GM23248 (cell line): Measurements from ENCODE around the gene KCNC1. TPM values are rescaled to one million over a fixed set of nuclear protein-coding genes. Genes with fewer than 3 reads are reported as not detected.

ENCODE experiments used
- DNase-seq: peaks from one replicate; pipeline ENCODE4 v3.0.0-alpha.2; 2015
- H2AFZ ChIP-seq: fragments of 200-600 bp; sonication (generic); 2 replicates; pipeline ENCODE4 v1.6.1; 2016; ENCODE audit warnings: antibody characterized with exemption
- H3F3A ChIP-seq: fragments of 200-600 bp; sonication (generic); 2 replicates; pipeline ENCODE4 v1.6.1; 2016; ENCODE audit warnings: mild to moderate bottlenecking, antibody characterized with exemption, mixed run types; ENCODE audit not compliant: insufficient read depth
- H3K27ac ChIP-seq: fragments of 200-600 bp; sonication (generic); 2 replicates; pipeline ENCODE4 v1.5.1; 2016; ENCODE audit warnings: mild to moderate bottlenecking
- H3K27me3 ChIP-seq: fragments of 200-600 bp; sonication (generic); replicated peaks from 2 replicates; pipeline ENCODE4 v1.6.1; 2016; ENCODE audit warnings: mild to moderate bottlenecking; ENCODE audit not compliant: insufficient read depth
- H3K36me3 ChIP-seq: fragments of 200-600 bp; sonication (generic); 2 replicates; pipeline ENCODE4 v1.6.1; 2016; ENCODE audit warnings: low read depth, mild to moderate bottlenecking
- H3K4me1 ChIP-seq: fragments of 200-600 bp; sonication (generic); 2 replicates; pipeline ENCODE4 v1.6.1; 2016; ENCODE audit warnings: mild to moderate bottlenecking; ENCODE audit not compliant: insufficient read depth
- H3K4me2 ChIP-seq: fragments of 200-600 bp; sonication (generic); one replicate; pipeline ENCODE4 v1.6.1; 2016; ENCODE audit warnings: mild to moderate bottlenecking; ENCODE audit not compliant: unreplicated experiment
- H3K4me3 ChIP-seq: fragments of 200-600 bp; sonication (generic); 2 replicates; pipeline ENCODE4 v1.5.1; 2016; ENCODE audit warnings: mild to moderate bottlenecking
- H3K79me2 ChIP-seq: fragments of 200-600 bp; sonication (generic); 2 replicates; pipeline ENCODE4 v1.6.1; 2016; ENCODE audit warnings: mild to moderate bottlenecking; ENCODE audit not compliant: insufficient read depth
- H3K9ac ChIP-seq: fragments of 200-600 bp; sonication (generic); 2 replicates; pipeline ENCODE4 v1.6.1; 2016; ENCODE audit warnings: mild to moderate bottlenecking
- H3K9me2 ChIP-seq: fragments of 200-600 bp; sonication (generic); 2 replicates; pipeline ENCODE4 v1.6.1; 2016; ENCODE audit warnings: mixed run types, mild to moderate bottlenecking, moderate library complexity; ENCODE audit not compliant: insufficient read depth
- H3K9me3 ChIP-seq: fragments of 200-600 bp; sonication (generic); one replicate; pipeline ENCODE4 v1.6.1; 2017; ENCODE audit warnings: low read depth
- H4K20me1 ChIP-seq: fragments of 200-600 bp; sonication (generic); 2 replicates; pipeline ENCODE4 v1.6.0; 2016; ENCODE audit not compliant: insufficient read depth
- EZH2 ChIP-seq: fragments of 200-600 bp; sonication (generic); IDR thresholded peaks from 2 replicates; pipeline ENCODE4 v1.6.1; 2018; ENCODE audit warnings: antibody characterized with exemption, mild to moderate bottlenecking; ENCODE audit not compliant: insufficient read depth, poor library complexity, severe bottlenecking
- EZH2phosphoT487 ChIP-seq: fragments of 200-600 bp; sonication (generic); IDR thresholded peaks from 2 replicates; pipeline ENCODE4 v1.6.1; 2018; ENCODE audit warnings: antibody characterized with exemption, moderate library complexity, mild to moderate bottlenecking, low read depth; ENCODE audit not compliant: insufficient read depth
- WGBS, 2 experiments: methylation state at CpG; one replicate each; pipeline ENCODE4 v1.1.6; 2015 to 2017; ENCODE audit warnings: low lambda C conversion rate in 2 of 2, low coverage in 1 of 2; ENCODE audit errors: missing lambda C conversion rate in 2 of 2; 5-methylcytosine and 5-hydroxymethylcytosine counted together
- in situ Hi-C: fragments of 300-500 bp; cut with MboI; formaldehyde crosslinking; loops from 2 replicates; pipeline ENCODE4 v1.15.0; 2020
- polyA plus RNA-seq: library from polyadenylated mRNA; unstranded; fragments of >200 nt; fragmentation: Nextera tagmentation; extraction: Ambion mirVana; gene quantifications from 2 replicates; pipeline ENCODE4 v1.2.1, GENCODE V29; 2016
- total RNA-seq: library from RNA; depleted of rRNA; stranded (reverse); fragments of >200 nt; shearing (Covaris generic); gene quantifications from 2 replicates; pipeline ENCODE4 v1.2.3, GENCODE V29; 2014

KCNC1 gene
- total and polyA plus RNA-seq, 2 experiments from 2014 or later: not detected

DNA sequence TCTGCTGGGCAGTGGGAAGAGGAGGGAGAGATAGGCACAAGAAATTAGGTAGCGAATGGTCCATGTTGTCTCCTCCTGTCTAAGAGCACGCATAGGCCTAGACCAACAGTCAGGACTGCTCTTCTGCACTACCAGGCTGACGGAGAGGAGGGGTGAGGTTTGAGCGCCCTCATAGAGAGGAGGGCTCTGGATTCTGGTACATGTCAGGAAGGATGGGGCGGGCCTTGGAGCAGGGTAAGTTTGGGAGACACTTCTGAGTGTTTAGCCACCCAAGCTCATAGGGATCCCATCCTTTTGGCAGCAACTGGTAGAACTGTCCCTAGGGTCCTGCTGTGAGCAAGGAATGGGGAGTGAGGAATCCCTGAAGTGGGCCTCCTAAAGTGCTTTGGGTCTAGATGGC, 60.4 kb downstream of the KCNC1 start:
- no peak for DNase-seq
- no peaks in the 10 kb centered on the region for H3K27me3 ChIP-seq
- TF ChIP-seq EZH2phosphoT487 (no peak), EZH2 (no peak)
- peaks cover 11% of the 10 kb centered on the region; the same call in 1 of the 2 replicates for H3K4me1 ChIP-seq
- no peaks in the 10 kb centered on the region for H3F3A ChIP-seq
- WGBS, 2 experiments: 87 to 90% methylated on average over 5 of the region's 5 CpGs
- H3K9me3 ChIP-seq: no peaks in the 10 kb centered on the region
- no peak overlapping the region for H3K4me3 ChIP-seq
- no peaks in the 10 kb centered on the region for H3K36me3 ChIP-seq
- no peaks in the 10 kb centered on the region for H3K79me2 ChIP-seq
- no peaks in the 10 kb centered on the region for H3K9me2 ChIP-seq
- no peak overlapping the region for H3K27ac ChIP-seq
- H4K20me1 ChIP-seq: no peaks in the 10 kb centered on the region
- no peak overlapping the region for H3K9ac ChIP-seq
- H2AFZ ChIP-seq: no peak overlapping the region
- no peak overlapping the region for H3K4me2 ChIP-seq
- in situ Hi-C loops: no loop called here

GRCh38 chr11:17796154-17796553, 61.6 kb downstream of the KCNC1 start:
- WGBS, 2 experiments: 60 to 62% methylated on average over 2 of the region's 2 CpGs
- Histone ChIP-seq H3K36me3 (no peaks in the 10 kb centered on the region), H3K9me2 (no peaks in the 10 kb centered on the region), H3K4me2 (no peak overlapping the region), H3K79me2 (no peaks in the 10 kb centered on the region), H3K27ac (no peak overlapping the region), H3K4me1 (0 out of 2 replicates have a peak, but pooled peaks cover under 1% of the 10 kb centered on the region), H3F3A (no peaks in the 10 kb centered on the region), H4K20me1 (no peaks in the 10 kb centered on the region), H2AFZ (no peak overlapping the region), H3K27me3 (no peaks in the 10 kb centered on the region), H3K9ac (no peak overlapping the region), H3K9me3 (no peaks in the 10 kb centered on the region), H3K4me3 (no peak overlapping the region)
- DNase-seq: no peak
- in situ Hi-C loops: no loop called here
- TF ChIP-seq EZH2phosphoT487 (no peak), EZH2 (no peak)

DNA sequence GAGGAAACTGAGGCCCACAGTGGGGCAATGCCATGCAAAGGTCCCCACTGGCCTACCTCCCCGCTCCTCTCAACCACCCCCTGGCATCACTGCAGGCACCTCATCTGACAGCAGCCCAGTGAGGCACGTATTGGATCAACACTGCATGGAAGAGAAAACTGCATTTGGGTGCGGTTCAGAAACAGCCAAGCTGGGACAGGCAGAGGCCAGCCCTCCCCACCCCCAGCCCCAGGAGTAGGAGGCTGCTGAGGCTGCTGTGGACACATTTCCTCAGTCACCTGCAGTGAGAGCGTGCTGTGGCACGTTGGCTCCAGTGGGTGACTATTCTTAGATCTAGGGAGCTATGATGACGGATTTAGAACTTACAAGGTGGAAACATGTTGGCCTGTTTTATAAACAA, 63.7 kb downstream of the KCNC1 start:
- no peak overlapping the region for H3K4me3 ChIP-seq
- no peak overlapping the region for H3K9ac ChIP-seq
- H3K27ac ChIP-seq: no peak overlapping the region
- no peak overlapping the region for H3K4me2 ChIP-seq
- H4K20me1 ChIP-seq: no peaks in the 10 kb centered on the region
- no peak for DNase-seq
- H3K9me2 ChIP-seq: no peaks in the 10 kb centered on the region
- H3F3A ChIP-seq: no peaks in the 10 kb centered on the region
- no peaks in the 10 kb centered on the region for H3K79me2 ChIP-seq
- no peaks in the 10 kb centered on the region for H3K9me3 ChIP-seq
- H3K36me3 ChIP-seq: no peaks in the 10 kb centered on the region
- TF ChIP-seq EZH2phosphoT487 (no peak), EZH2 (no peak)
- H3K27me3 ChIP-seq: no peaks in the 10 kb centered on the region
- in situ Hi-C loops: no loop called here
- H3K4me1 ChIP-seq: no peaks in the 10 kb centered on the region
- WGBS, 2 experiments: 66 to 73% methylated on average over 6 of the region's 6 CpGs
- no peak overlapping the region for H2AFZ ChIP-seq

GRCh38 chr11:17798716-17799115, 64.1 kb downstream of the KCNC1 start:
- DNase-seq: no peak
- no peaks in the 10 kb centered on the region for H3K36me3 ChIP-seq
- H3F3A ChIP-seq: no peaks in the 10 kb centered on the region
- no peak for TF ChIP-seq EZH2phosphoT487
- no peak for TF ChIP-seq EZH2
- no peak overlapping the region for H3K4me2 ChIP-seq
- H3K4me1 ChIP-seq: no peaks in the 10 kb centered on the region
- no peaks in the 10 kb centered on the region for H4K20me1 ChIP-seq
- no peaks in the 10 kb centered on the region for H3K9me2 ChIP-seq
- H3K4me3 ChIP-seq: no peak overlapping the region
- 83 to 94% methylated on average over 2 to 3 of the region's 3 CpGs for WGBS, 2 experiments
- H3K9ac ChIP-seq: no peak overlapping the region
- no peak overlapping the region for H2AFZ ChIP-seq
- in situ Hi-C loops: no loop called here
- H3K9me3 ChIP-seq: no peaks in the 10 kb centered on the region
- no peak overlapping the region for H3K27ac ChIP-seq
- H3K27me3 ChIP-seq: no peaks in the 10 kb centered on the region
- H3K79me2 ChIP-seq: no peaks in the 10 kb centered on the region

DNA sequence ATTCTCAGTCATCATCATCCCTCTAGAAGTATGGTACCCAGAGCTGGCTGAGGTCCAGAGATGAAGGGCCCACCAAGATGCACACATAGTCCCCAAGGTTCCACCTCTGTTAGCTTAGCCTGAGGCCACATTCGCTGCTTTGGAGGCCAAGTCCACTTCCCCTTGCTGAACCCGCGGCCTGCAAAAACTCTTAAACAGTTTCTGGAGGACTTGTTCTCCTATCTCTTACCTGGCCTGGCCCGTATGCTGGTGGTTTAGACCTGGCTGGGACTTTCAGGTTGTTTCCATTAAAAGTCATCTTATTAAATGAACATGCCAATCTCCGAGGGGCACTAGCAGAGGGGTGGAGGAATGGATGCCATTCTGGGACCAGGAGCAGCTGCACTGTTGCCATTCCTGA, 64.6 kb downstream of the KCNC1 start:
- no peaks in the 10 kb centered on the region for H3K9me2 ChIP-seq
- H3K4me2 ChIP-seq: no peak overlapping the region
- no peaks in the 10 kb centered on the region for H3K79me2 ChIP-seq
- in situ Hi-C loops: no loop called here
- TF ChIP-seq EZH2phosphoT487: no peak
- TF ChIP-seq EZH2: no peak
- no peak overlapping the region for H3K9ac ChIP-seq
- H3K9me3 ChIP-seq: no peaks in the 10 kb centered on the region
- 77 to 89% methylated on average over 5 of the region's 5 CpGs for WGBS, 2 experiments
- DNase-seq: no peak
- no peaks in the 10 kb centered on the region for H3F3A ChIP-seq
- no peak overlapping the region for H3K4me3 ChIP-seq
- no peak overlapping the region for H3K27ac ChIP-seq
- H3K36me3 ChIP-seq: no peaks in the 10 kb centered on the region
- no peaks in the 10 kb centered on the region for H3K4me1 ChIP-seq
- H2AFZ ChIP-seq: no peak overlapping the region
- H4K20me1 ChIP-seq: no peaks in the 10 kb centered on the region
- no peaks in the 10 kb centered on the region for H3K27me3 ChIP-seq
